Measurements from ENCODE around the gene ABHD2.

ABHD2 gene

GRCh38 chr15:89155122-89155521 is 66.9 kb downstream of the ABHD2 start:
- H3K9me3 Mint-ChIP-seq = no peaks in the 10 kb centered on the region
- peaks cover 35% of the 10 kb centered on the region for H3K4me1 Mint-ChIP-seq
- TF ChIP-seq, protein P1, sequence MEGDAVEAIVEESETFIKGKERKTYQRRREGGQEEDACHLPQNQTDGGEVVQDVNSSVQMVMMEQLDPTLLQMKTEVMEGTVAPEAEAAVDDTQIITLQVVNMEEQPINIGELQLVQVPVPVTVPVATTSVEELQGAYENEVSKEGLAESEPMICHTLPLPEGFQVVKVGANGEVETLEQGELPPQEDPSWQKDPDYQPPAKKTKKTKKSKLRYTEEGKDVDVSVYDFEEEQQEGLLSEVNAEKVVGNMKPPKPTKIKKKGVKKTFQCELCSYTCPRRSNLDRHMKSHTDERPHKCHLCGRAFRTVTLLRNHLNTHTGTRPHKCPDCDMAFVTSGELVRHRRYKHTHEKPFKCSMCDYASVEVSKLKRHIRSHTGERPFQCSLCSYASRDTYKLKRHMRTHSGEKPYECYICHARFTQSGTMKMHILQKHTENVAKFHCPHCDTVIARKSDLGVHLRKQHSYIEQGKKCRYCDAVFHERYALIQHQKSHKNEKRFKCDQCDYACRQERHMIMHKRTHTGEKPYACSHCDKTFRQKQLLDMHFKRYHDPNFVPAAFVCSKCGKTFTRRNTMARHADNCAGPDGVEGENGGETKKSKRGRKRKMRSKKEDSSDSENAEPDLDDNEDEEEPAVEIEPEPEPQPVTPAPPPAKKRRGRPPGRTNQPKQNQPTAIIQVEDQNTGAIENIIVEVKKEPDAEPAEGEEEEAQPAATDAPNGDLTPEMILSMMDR (IDR thresholded peaks at IDR 0.05; ENCODE audit: unreplicated experiment in 3 of 3) = no peak
- H3K27ac Mint-ChIP-seq = no peak overlapping the region
- H3K27me3 Mint-ChIP-seq (ENCODE audit: low read depth) = no peaks in the 10 kb centered on the region
- H3K36me3 Mint-ChIP-seq (ENCODE audit: low read depth) = peaks cover 31% of the 10 kb centered on the region
- H3K4me3 Mint-ChIP-seq = no peak overlapping the region

GRCh38 chr15:89155656-89156055 is 67.4 kb downstream of the ABHD2 start:
- TF ChIP-seq, protein P1 (IDR thresholded peaks at IDR 0.05; ENCODE audit: unreplicated experiment in 3 of 3) = no peak
- H3K27me3 Mint-ChIP-seq (ENCODE audit: low read depth) = no peaks in the 10 kb centered on the region
- H3K9me3 Mint-ChIP-seq = no peaks in the 10 kb centered on the region
- no peak overlapping the region for H3K27ac Mint-ChIP-seq
- peaks cover 30% of the 10 kb centered on the region for H3K4me1 Mint-ChIP-seq
- peaks cover 35% of the 10 kb centered on the region for H3K36me3 Mint-ChIP-seq (ENCODE audit: low read depth)
- no peak overlapping the region for H3K4me3 Mint-ChIP-seq

- H3K36me3 Mint-ChIP-seq (ENCODE audit: low read depth) = peaks cover 31% of the 10 kb centered on the region
- no peak overlapping the region for H3K4me3 Mint-ChIP-seq
- TF ChIP-seq, protein P1 (IDR thresholded peaks at IDR 0.05; ENCODE audit: unreplicated experiment in 3 of 3) = no peak
- no peaks in the 10 kb centered on the region for H3K9me3 Mint-ChIP-seq
- no peaks in the 10 kb centered on the region for H3K27me3 Mint-ChIP-seq (ENCODE audit: low read depth)
- no peak overlapping the region for H3K27ac Mint-ChIP-seq
- H3K4me1 Mint-ChIP-seq = peaks cover 23% of the 10 kb centered on the region
Measured at GRCh38 chr15:89157061-89157460, 68.8 kb downstream of the ABHD2 start.

- no peaks in the 10 kb centered on the region for H3K27me3 Mint-ChIP-seq (ENCODE audit: low read depth)
- H3K27ac Mint-ChIP-seq = peak overlapping the region in 1 of 3 experiments; percentile 17
- peaks cover 29% of the 10 kb centered on the region for H3K36me3 Mint-ChIP-seq (ENCODE audit: low read depth)
- no peaks in the 10 kb centered on the region for H3K9me3 Mint-ChIP-seq
- TF ChIP-seq, protein P1 (IDR thresholded peaks at IDR 0.05; ENCODE audit: unreplicated experiment in 3 of 3) = no peak
- no peak overlapping the region for H3K4me3 Mint-ChIP-seq
- H3K4me1 Mint-ChIP-seq = peaks cover 29% of the 10 kb centered on the region
Measured at GRCh38 chr15:89157918-89158564, 69.8 kb downstream of the ABHD2 start.

DNA sequence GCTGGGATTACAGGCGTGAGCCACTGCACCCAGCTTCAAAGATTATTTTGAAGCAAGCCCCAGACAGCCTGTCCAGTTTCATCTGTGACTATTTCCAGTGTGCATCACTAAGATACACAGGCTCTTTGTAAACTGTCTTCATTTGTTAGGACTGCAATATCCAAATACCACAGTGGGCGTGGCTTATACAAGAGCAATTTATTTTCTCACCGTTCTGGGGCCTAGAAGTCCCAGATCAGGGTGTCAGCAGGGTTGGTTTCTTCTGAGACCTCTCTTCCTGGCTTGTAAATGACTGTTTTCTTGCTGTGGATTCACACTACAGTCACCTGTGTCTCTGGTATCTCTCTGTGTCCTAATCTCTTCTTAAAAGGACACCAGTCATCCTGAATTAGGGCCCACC is 73.4 kb downstream of the ABHD2 start:
- no peaks in the 10 kb centered on the region for H3K27me3 Mint-ChIP-seq (ENCODE audit: low read depth)
- H3K4me3 Mint-ChIP-seq = no peak overlapping the region
- peaks cover 11% of the 10 kb centered on the region for H3K36me3 Mint-ChIP-seq (ENCODE audit: low read depth)
- H3K4me1 Mint-ChIP-seq = peaks cover 46% of the 10 kb centered on the region
- TF ChIP-seq, protein P1 (IDR thresholded peaks at IDR 0.05; ENCODE audit: unreplicated experiment in 3 of 3) = no peak
- no peaks in the 10 kb centered on the region for H3K9me3 Mint-ChIP-seq
- no peak overlapping the region for H3K27ac Mint-ChIP-seq
